NAMALWA (cell line): ENCODE measurements around the gene GRB10.

Experiments used
- DNase-seq: peaks from one replicate; pipeline ENCODE4 v3.0.0-alpha.2; 2015; ENCODE audit warnings: low spot score

Gene GRB10

DNA sequence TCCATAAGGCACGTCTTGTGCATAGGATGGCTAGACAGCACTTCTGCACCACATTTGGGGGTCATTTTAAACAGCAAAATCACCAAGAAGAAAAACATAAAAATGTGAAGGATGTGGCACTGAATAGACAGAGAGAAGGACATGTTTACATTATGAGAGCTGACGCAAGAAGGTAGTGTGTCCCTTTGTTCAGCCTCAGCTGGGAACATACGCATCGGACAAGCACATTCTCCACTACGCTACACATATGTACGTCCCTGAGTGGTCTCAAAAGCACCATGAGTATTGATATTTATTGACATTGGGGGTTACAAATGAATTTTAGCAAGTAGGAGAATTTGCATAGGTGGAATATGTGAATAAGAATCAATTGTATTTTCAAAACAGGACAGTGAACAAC lies 237.7 kb downstream of the GRB10 start:
- DNase-seq: no peak

DNA sequence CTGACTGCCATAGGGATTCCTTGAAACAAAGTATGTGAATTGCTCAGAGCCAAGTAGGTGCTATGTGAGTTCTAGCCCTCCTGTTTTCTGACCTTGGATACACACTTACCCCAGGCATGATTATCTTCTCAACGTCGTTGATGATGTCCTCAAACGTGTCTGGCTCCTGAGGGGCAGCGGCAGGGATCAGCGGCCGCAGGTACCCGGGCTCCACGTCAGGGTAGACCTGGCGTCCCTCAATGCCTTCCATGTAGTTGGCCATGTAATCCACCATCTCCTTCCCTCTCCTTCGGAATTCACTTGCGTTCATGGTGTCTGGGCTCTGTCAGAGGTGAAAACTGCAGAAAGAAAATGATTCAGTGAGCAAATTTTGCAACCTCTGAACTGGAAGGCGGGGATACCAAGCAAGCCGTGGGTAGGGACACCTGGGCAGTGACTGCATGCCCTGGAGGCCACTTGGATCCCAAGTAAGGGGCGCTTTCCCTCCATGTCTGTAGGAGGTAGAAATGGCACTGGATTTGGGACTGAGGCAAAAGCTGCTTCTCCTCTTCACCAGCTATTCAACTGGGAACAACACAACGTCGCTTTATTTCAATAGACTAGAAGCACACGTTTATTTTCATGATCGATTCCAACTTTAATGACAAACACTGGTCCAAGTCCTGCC lies 238.8 kb downstream of the GRB10 start:
- no peak for DNase-seq

DNA sequence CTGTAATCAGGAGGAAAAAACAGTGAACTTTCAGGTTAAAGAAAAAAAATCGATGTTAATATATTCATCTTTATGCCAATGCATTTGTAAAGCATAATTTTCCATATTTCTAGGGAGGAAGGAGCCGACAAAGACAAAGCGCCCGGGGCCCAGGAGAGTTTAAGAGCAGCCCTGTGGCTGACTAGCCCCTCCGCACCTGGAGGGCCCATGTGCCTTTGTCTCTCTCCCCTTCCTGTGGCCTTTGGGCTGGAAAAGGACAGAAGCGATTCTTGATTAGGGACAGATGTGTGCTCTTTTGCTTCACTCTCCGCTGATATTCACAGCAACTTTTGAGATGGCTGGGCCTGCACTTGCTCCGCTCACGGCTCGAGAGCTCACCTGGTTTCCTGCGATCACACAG lies 240.6 kb downstream of the GRB10 start:
- no peak for DNase-seq

DNA sequence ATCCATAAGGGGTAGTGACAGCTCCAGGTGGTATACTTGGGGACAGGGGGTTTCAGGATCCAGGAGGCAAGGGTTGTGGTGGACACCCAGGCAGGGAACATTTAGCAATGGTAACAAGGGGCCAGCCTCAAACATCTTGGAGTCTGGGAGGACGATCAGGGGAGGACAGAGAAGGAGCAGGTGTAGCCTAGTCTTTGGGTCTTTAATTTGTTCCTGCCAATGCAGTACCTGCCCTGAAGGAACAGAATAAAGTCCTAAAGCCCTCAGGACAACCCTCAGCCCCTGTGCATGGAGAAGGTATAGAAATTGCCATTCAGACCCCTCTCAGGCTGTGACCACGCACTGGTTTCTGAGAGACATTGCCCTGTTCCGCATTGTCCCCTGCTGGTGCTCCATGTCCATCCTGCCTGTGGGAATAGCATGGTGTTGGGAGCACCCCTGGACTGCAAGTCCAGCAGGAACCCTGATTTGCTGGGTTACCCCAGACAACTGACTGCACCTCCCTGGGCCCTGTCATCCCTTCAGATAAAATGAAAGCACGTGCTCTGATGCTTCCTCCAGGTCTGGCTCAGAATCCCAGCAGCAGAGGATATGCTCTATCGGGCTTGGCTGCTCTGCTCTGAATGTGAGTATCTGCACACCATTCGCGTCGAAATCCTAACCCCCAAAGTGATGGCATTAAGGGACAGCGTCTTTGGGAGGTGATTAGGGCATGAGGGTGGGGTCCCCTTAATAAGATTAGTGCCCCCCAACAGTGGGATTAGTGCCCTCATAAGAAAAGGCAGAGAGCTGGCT lies 241.7 kb downstream of the GRB10 start:
- DNase-seq: no peak
